Breast epithelium (tissue), 3 donors: ENCODE data around the gene RRM2.

Experiments used
- CTCF ChIP-seq, 3 donors: fragments of 450-650 bp; IDR thresholded peaks; one replicate each; pipeline ENCODE4 v1.5.1; 2016 to 2017; ENCODE audit warnings: antibody characterized with exemption in 3 of 3, mild to moderate bottlenecking in 3 of 3, moderate library complexity in 3 of 3
- POLR2A ChIP-seq: fragments of 450-650 bp; IDR thresholded peaks from one replicate; pipeline ENCODE4 v1.6.1; 2016; ENCODE audit warnings: antibody characterized with exemption, mild to moderate bottlenecking, moderate library complexity
- POLR2AphosphoS5 ChIP-seq, 3 donors: sonication (generic); formaldehyde crosslinking; IDR thresholded peaks; one replicate each; pipeline ENCODE4 v1.6.1; 2017; ENCODE audit warnings: antibody characterized with exemption in 3 of 3

- TF ChIP-seq CTCF (IDR thresholded peaks at IDR 0.05) (no peak), POLR2A (no peak), POLR2AphosphoS5 (IDR thresholded peaks at IDR 0.05) (no peak)
Measured at GRCh38 chr2:10079266-10079869, 43.2 kb upstream of the RRM2 start.
